Mesendoderm (in vitro differentiated cells): ENCODE results near the gene PARD3.

Source experiments
- DNase-seq: peaks from one replicate; pipeline ENCODE4 v3.0.0; 2013
- H2AK5ac ChIP-seq: 2 replicates; pipeline ENCODE4 v1.6.1; 2013; ENCODE audit warnings: low read length, inconsistent platforms
- H2BK120ac ChIP-seq: 2 replicates; pipeline ENCODE4 v1.6.1; 2013; ENCODE audit warnings: low read depth, mild to moderate bottlenecking, low read length, moderate library complexity, mixed read lengths
- H2BK15ac ChIP-seq: replicated peaks from 2 replicates; pipeline ENCODE4 v1.6.1; 2013; ENCODE audit warnings: low read depth, mild to moderate bottlenecking, moderate library complexity
- H2BK5ac ChIP-seq: 2 replicates; pipeline ENCODE4 v1.6.1; 2013; ENCODE audit warnings: low read length, inconsistent platforms
- H3K18ac ChIP-seq: 2 replicates; pipeline ENCODE4 v1.6.1; 2013; ENCODE audit warnings: mild to moderate bottlenecking, low read length, mixed read lengths
- H3K23ac ChIP-seq: one replicate; pipeline ENCODE4 v1.6.1; 2013; ENCODE audit warnings: low read length
- H3K27ac ChIP-seq: 2 replicates; pipeline ENCODE4 v1.5.1; 2013; ENCODE audit warnings: low read depth, mild to moderate bottlenecking, inconsistent platforms, low read length, moderate library complexity
- H3K27me3 ChIP-seq: 2 replicates; pipeline ENCODE4 v1.6.1; 2013; ENCODE audit warnings: low read length, control low read depth, mild to moderate bottlenecking, inconsistent platforms; ENCODE audit not compliant: insufficient read depth, poor library complexity
- H3K36me3 ChIP-seq: 2 replicates; pipeline ENCODE4 v1.6.1; 2013; ENCODE audit warnings: low read length, inconsistent platforms; ENCODE audit not compliant: control insufficient read depth, insufficient read depth
- H3K4ac ChIP-seq: one replicate; pipeline ENCODE4 v1.6.1; 2013; ENCODE audit warnings: low read depth, mild to moderate bottlenecking, low read length, moderate library complexity
- H3K4me1 ChIP-seq: 2 replicates; pipeline ENCODE4 v1.6.1; 2013; ENCODE audit warnings: low read depth, low read length, inconsistent platforms; ENCODE audit not compliant: control insufficient read depth
- H3K4me2 ChIP-seq: 2 replicates; pipeline ENCODE4 v1.6.1; 2013; ENCODE audit warnings: low read length
- H3K4me3 ChIP-seq: 2 replicates; pipeline ENCODE4 v1.5.1; 2013; ENCODE audit warnings: mild to moderate bottlenecking, low read length
- H3K56ac ChIP-seq: one replicate; pipeline ENCODE4 v1.6.1; 2013; ENCODE audit warnings: low read length
- H3K79me1 ChIP-seq: 2 replicates; pipeline ENCODE4 v1.6.1; 2013; ENCODE audit warnings: low read length, inconsistent platforms
- H3K79me2 ChIP-seq: 2 replicates; pipeline ENCODE4 v1.6.1; 2013; ENCODE audit warnings: mild to moderate bottlenecking, low read length; ENCODE audit not compliant: control insufficient read depth, insufficient read depth
- H3K9ac ChIP-seq: 2 replicates; pipeline ENCODE4 v1.6.1; 2013; ENCODE audit warnings: low read length, inconsistent platforms
- H4K5ac ChIP-seq: one replicate; pipeline ENCODE4 v1.6.1; 2013; ENCODE audit warnings: low read length
- H4K8ac ChIP-seq: one replicate; pipeline ENCODE4 v1.6.1; 2013; ENCODE audit warnings: low read depth, mild to moderate bottlenecking, control low read depth, low read length, moderate library complexity
- WGBS: extraction: QIAGEN DNeasy Blood & Tissue Kit; methylation state at CpG from one replicate; pipeline ENCODE4 v1.1.7; 2013; ENCODE audit warnings: low lambda C conversion rate, missing lambda C conversion rate; ENCODE audit not compliant: insufficient coverage; ENCODE audit errors: extremely low coverage; 5-methylcytosine and 5-hydroxymethylcytosine counted together

Gene PARD3

GRCh38 chr10:34655286-34656170, 159.6 kb downstream of the PARD3 start:
- Histone ChIP-seq H3K79me2 (peaks cover 22% of the 10 kb centered on the region), H2BK5ac (no peak overlapping the region), H3K4ac (no peak overlapping the region), H3K9ac (no peak overlapping the region), H3K79me1 (peaks cover 28% of the 10 kb centered on the region), H3K4me3 (no peak overlapping the region), H2BK120ac (no peak overlapping the region), H3K56ac (no peak overlapping the region), H2AK5ac (no peak overlapping the region), H3K18ac (no peak overlapping the region), H3K4me1 (peaks cover 15% of the 10 kb centered on the region), H3K27me3 (no peaks in the 10 kb centered on the region), H4K8ac (no peak overlapping the region), H4K5ac (no peak overlapping the region), H3K27ac (no peak overlapping the region), H3K23ac (no peak overlapping the region), H2BK15ac (no peak overlapping the region), H3K36me3 (no peaks in the 10 kb centered on the region), H3K4me2 (no peak overlapping the region)
- peak; percentile 91 for DNase-seq
- no CpG with 5 or more reads among the region's 6 CpGs for WGBS

GRCh38 chr10:34654211-34654610, 160.9 kb downstream of the PARD3 start:
- WGBS: no CpG with 5 or more reads among the region's 3 CpGs
- H4K8ac ChIP-seq: no peak overlapping the region
- peaks cover 17% of the 10 kb centered on the region for H3K4me1 ChIP-seq
- H3K4me2 ChIP-seq: no peak overlapping the region
- H3K9ac ChIP-seq: no peak overlapping the region
- no peak overlapping the region for H4K5ac ChIP-seq
- no peak overlapping the region for H3K27ac ChIP-seq
- no peak overlapping the region for H3K18ac ChIP-seq
- DNase-seq: no peak
- H3K4me3 ChIP-seq: no peak overlapping the region
- peaks cover 30% of the 10 kb centered on the region for H3K79me1 ChIP-seq
- no peaks in the 10 kb centered on the region for H3K36me3 ChIP-seq
- H2AK5ac ChIP-seq: no peak overlapping the region
- H3K27me3 ChIP-seq: no peaks in the 10 kb centered on the region
- no peak overlapping the region for H2BK120ac ChIP-seq
- no peak overlapping the region for H3K4ac ChIP-seq
- no peak overlapping the region for H2BK15ac ChIP-seq
- peaks cover 23% of the 10 kb centered on the region for H3K79me2 ChIP-seq
- H3K56ac ChIP-seq: no peak overlapping the region
- no peak overlapping the region for H2BK5ac ChIP-seq
- no peak overlapping the region for H3K23ac ChIP-seq

- H3K36me3 ChIP-seq: no peaks in the 10 kb centered on the region
- no peak for DNase-seq
- peak overlapping the region; percentile 27 for H3K4ac ChIP-seq
- H3K79me2 ChIP-seq: peaks cover 24% of the 10 kb centered on the region
- no peak overlapping the region for H3K9ac ChIP-seq
- no peak overlapping the region for H2BK5ac ChIP-seq
- WGBS: no CpG with 5 or more reads among the region's 4 CpGs
- H3K27ac ChIP-seq: no peak overlapping the region
- no peak overlapping the region for H3K4me2 ChIP-seq
- no peak overlapping the region for H4K5ac ChIP-seq
- peaks cover 31% of the 10 kb centered on the region for H3K79me1 ChIP-seq
- H3K4me3 ChIP-seq: no peak overlapping the region
- H4K8ac ChIP-seq: no peak overlapping the region
- no peak overlapping the region for H3K23ac ChIP-seq
- no peak overlapping the region for H3K56ac ChIP-seq
- no peak overlapping the region for H2BK15ac ChIP-seq
- H2AK5ac ChIP-seq: no peak overlapping the region
- peaks cover 23% of the 10 kb centered on the region for H3K4me1 ChIP-seq
- H3K18ac ChIP-seq: no peak overlapping the region
- H2BK120ac ChIP-seq: no peak overlapping the region
- H3K27me3 ChIP-seq: no peaks in the 10 kb centered on the region
These were observed 161.6 kb downstream of the PARD3 start for GRCh38 chr10:34653530-34653929.

GRCh38 chr10:34651416-34652195, 163.5 kb downstream of the PARD3 start:
- Histone ChIP-seq H3K27ac (no peak overlapping the region), H3K9ac (peak overlapping the region; percentile 14), H3K56ac (peak overlapping the region; percentile 35), H3K4me2 (no peak overlapping the region), H3K27me3 (no peaks in the 10 kb centered on the region), H3K18ac (no peak overlapping the region), H3K36me3 (no peaks in the 10 kb centered on the region), H3K23ac (peak overlapping the region; percentile 70), H3K79me2 (peaks cover 30% of the 10 kb centered on the region), H4K8ac (no peak overlapping the region), H3K79me1 (peaks cover 33% of the 10 kb centered on the region), H2BK15ac (no peak overlapping the region), H2BK120ac (no peak overlapping the region), H4K5ac (no peak overlapping the region), H3K4ac (no peak overlapping the region), H3K4me1 (peaks cover 26% of the 10 kb centered on the region), H2BK5ac (peak overlapping the region; percentile 8), H2AK5ac (peak overlapping the region; percentile 4), H3K4me3 (no peak overlapping the region)
- DNase-seq: peak; percentile 38
- WGBS: no CpG with 5 or more reads among the region's 12 CpGs

GRCh38 chr10:34650156-34650555, 164.9 kb downstream of the PARD3 start:
- H3K36me3 ChIP-seq: no peaks in the 10 kb centered on the region
- no peak overlapping the region for H3K18ac ChIP-seq
- H3K9ac ChIP-seq: no peak overlapping the region
- H3K27ac ChIP-seq: no peak overlapping the region
- WGBS: no CpG with 5 or more reads among the region's 8 CpGs
- H3K23ac ChIP-seq: no peak overlapping the region
- no peaks in the 10 kb centered on the region for H3K27me3 ChIP-seq
- H3K4ac ChIP-seq: no peak overlapping the region
- no peak overlapping the region for H2BK5ac ChIP-seq
- no peak overlapping the region for H2BK120ac ChIP-seq
- no peak overlapping the region for H3K56ac ChIP-seq
- peaks cover 33% of the 10 kb centered on the region for H3K79me1 ChIP-seq
- peaks cover 29% of the 10 kb centered on the region for H3K79me2 ChIP-seq
- H4K8ac ChIP-seq: no peak overlapping the region
- no peak overlapping the region for H2AK5ac ChIP-seq
- DNase-seq: no peak
- no peak overlapping the region for H3K4me2 ChIP-seq
- no peak overlapping the region for H2BK15ac ChIP-seq
- H4K5ac ChIP-seq: no peak overlapping the region
- H3K4me1 ChIP-seq: peaks cover 26% of the 10 kb centered on the region
- no peak overlapping the region for H3K4me3 ChIP-seq
